HG03060 (cell line): Measurements from ENCODE around the gene IFNGR2.
A peak's percentile ranks its signal among the peaks of the same experiment; 100 is the strongest.

Source experiments
- ATAC-seq: cut with Tn5 transposase; IDR thresholded peaks from one replicate; pipeline ENCODE4 v1.9.1; 2021; ENCODE audit warnings: low read depth, moderate number of reproducible peaks; ENCODE audit not compliant: unreplicated experiment

IFNGR2 gene

DNA sequence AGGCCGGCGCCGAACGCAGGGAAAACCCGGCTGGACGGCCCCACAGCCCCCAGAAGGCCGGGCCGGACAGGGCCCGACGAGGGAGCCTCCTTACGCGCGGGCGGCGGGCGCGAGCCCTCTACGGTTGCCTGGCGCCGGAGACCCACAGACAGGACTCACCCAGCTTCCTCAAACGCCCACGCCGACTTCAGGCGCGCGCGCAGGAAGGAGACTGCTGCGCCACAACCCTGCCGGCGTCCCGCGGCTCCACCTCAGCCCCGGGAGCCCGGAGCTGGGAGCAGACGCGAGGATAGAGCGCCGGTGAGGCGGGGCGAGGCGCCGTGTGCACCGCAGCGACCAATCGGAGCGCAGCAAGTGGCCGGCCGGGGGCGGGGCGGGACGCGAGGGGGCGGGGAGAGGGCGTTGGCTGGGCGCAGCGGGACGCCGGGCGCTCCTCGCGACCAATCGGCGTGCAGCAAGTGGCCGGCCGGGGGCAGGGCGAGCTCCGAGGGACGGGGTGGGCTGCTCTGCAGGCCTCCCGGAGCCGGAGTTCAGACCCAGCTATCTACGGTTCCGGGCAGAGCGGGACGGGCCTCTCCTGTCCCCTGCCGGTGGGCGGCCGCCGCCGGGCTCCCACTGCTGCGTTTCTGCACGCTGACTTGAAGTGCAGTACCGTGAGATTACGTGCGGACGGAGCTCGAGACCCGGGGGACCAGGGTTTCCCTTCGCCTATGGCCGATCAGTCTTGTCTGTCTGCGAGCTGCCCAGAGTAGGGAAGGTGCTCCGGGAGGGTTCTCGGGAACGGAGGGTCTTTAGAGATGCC, 76.7 kb downstream of the IFNGR2 start, which contains the start of gene TMEM50B:
TMEM50B (minus strand) TSS at position 296 of the 802 bp plus-strand sequence. CDS start 11,089 bp downstream, outside the sequence.
- peak; percentile 72 for ATAC-seq

- ATAC-seq, result no peak
Observed at GRCh38 chr21:33480481-33481103, 77.4 kb downstream of the IFNGR2 start.

GRCh38 chr21:33481314-33481943, 78.2 kb downstream of the IFNGR2 start:
- ATAC-seq, result no peak
